Left colon (tissue), 2 donors: ENCODE results near the gene CBR4. TPM values are rescaled to one million over a fixed set of nuclear protein-coding genes. Genes with fewer than 3 reads are reported as not detected.
"Not testable (repeated sequence)": the region's sequence is repeated elsewhere in the genome, so short reads cannot be mapped to it uniquely, and the experiment has no call there.

Experiments used
- ATAC-seq: fragments of 200-7000 bp; cut with Tn5 transposase; one replicate; pipeline ENCODE4 v1.9.1; 2020; ENCODE audit warnings: mild to moderate bottlenecking, moderate library complexity
- DNase-seq, 2 donors: peaks; one replicate each; pipeline ENCODE4 v3.0.0-alpha.2; 2020
- intact Hi-C, 2 donors: fragments of 100-400 bp; cut with DNase I in 1 of 2; cut with micrococcal nuclease in 1 of 2; formaldehyde crosslinking; loops; one replicate each; pipeline versions ENCODE4 v1.11.2 to v1.14.0; 2022; cut with DNase I, micrococcal nuclease
- total RNA-seq, 2 donors: library from RNA; stranded (reverse); fragmentation: NEBNext Ultra II Directional; extraction: Animal tissue kit (Norgen Biotek cat#: 25700); gene quantifications; one replicate each; pipeline ENCODE4 v1.2.1, GENCODE V29; 2021
- donor health status: DM: no; HTN: no; CAD: no.
- donor health status: DM: yes; HTN: yes; CAD: no.

The CBR4 gene
- total RNA-seq, 2 donors from 2014 or later: 28.0 to 29.6 TPM

- intact Hi-C loops: no loop called here
- no peak for ATAC-seq
Measured at GRCh38 chr4:169037506-169037905, 27.5 kb upstream of the CBR4 start.

GRCh38 chr4:169035871-169036620 is 26.0 kb upstream of the CBR4 start:
- ATAC-seq (peak; percentile 76), DNase-seq (peak in 1 of 2 donors; percentile 56)
- intact Hi-C loops: not testable (repeated sequence)

More at GRCh38 chr4:169037506-169037905, 27.5 kb upstream of the CBR4 start:
- DNase-seq: no peak

DNA sequence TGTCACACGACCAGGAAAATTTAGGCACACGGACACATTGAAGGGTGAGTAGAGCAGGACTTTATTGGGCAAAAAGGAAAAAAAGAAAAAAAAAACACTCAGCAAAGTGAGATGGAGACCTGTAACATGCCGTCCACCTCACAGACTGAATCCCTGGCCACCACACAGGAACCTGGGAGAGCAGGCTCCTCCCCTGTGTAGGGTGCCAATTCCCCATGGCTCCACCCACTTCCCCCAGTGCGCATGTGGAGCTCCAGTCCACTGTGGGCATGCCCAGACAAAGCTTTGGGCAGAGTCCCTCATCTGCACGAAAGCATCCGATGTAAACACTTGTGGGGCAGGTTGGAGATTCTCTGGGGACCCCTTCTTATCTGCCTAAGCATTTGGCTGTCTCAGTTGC is 23.6 kb upstream of the CBR4 start:
- ATAC-seq (peak; percentile 26), DNase-seq (no peak)
- intact Hi-C loops: no loop called here

GRCh38 chr4:169032883-169033645 is 23.0 kb upstream of the CBR4 start:
- ATAC-seq (no peak), DNase-seq (no peak)
- intact Hi-C loops: no loop called here

DNA sequence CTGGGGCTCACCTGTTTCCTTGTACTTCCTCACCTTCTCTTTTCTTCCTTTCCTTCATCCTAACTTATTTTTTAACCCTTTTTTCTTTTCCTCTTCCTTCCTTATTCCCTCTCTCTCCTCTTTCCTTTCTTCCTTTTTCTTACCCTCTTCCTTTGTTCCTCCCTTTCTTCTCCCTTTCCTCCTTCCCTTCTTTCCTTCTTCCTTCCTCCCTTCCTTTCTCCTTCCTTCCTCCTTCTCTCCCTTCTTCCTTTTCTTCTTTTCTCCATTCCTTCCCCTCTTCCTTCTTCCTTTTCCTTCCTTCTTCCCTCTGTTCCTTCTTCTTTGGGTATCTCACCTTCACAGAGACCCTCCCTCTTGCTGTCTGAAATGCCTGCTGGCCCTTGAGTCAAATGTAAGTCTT is 22.1 kb upstream of the CBR4 start:
- DNase-seq: no peak
- ATAC-seq: no peak
- intact Hi-C loops: no loop called here

DNA sequence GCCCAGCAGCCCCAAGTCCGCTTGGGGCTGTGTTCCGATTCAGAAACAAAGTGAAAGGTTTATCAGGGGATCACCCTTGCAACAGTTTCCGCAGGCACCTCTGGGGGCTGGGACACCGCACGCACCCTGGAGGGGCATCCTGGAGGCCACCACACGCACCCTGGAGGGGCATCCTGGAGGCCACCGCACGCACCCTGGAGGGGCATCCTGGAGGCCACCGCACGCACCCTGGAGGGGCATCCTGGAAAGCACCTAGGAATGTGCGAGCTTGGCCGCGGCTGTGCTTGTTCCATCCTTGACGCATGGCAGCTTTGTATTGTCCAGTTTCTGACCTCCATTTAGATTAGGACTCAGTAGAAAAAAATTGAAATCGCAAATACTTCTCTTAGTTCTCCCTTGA is 21.3 kb upstream of the CBR4 start:
- ATAC-seq: no peak
- intact Hi-C loops: no loop called here
- DNase-seq: no peak

DNA sequence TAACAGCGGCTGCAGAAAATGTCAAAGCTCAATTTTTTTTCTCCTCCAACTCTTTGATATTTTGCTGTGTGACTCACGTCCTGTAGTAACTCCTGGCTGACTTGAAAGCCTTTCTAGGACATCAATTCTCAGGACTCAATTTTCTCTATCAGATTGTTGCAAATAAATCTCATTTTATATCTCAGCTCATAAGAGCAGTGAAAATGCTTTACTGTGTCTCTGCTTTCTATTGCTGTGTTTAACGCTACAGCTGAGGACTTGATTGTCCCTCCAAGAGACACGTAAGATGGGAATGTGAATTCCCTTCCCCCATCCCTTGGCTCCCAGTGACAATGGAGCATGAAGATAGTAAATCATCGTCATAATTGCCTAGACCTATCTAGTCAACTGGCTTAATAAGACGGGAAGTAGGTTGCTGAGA is 20.5 kb upstream of the CBR4 start:
- intact Hi-C loops: no loop called here
- DNase-seq: no peak
- ATAC-seq: no peak

- intact Hi-C loops: loop anchor here in 1 of 2 donors (10.0 kb wide), 2 partner anchors 235 to 455 kb away; no protein-coding TSS in a partner anchor
- no peak for DNase-seq
- ATAC-seq: no peak
Measured at GRCh38 chr4:169029947-169030346, 19.9 kb upstream of the CBR4 start.

DNA sequence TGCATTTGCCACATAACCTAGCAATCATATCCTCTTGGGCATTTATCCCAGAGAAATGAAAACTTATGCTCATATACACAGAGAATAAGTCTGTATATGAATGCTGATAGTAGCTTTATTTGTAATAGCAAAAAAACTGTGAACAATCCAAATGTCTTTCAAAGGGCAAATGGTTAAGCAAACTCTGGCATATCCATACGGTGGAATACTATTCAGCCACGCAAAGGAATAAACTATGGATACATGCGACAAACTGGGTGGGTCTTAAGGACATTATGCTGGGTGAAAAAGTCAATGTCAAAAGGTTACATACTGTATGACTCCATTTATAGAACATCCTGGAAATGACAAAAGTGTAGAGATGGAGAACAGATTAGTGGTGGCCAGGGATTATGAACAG is 17.6 kb upstream of the CBR4 start:
- intact Hi-C loops: loop anchor here in 1 of 2 donors (10.0 kb wide), 2 partner anchors 237 to 457 kb away; no protein-coding TSS in a partner anchor
- DNase-seq: no peak
- no peak for ATAC-seq

- DNase-seq (no peak), ATAC-seq (no peak)
- intact Hi-C loops: loop anchor here in 1 of 2 donors (10.0 kb wide), 2 partner anchors 240 to 460 kb away; no protein-coding TSS in a partner anchor
Measured at GRCh38 chr4:169025184-169025583, 15.1 kb upstream of the CBR4 start.

- intact Hi-C loops: loop anchor here in 1 of 2 donors (10.0 kb wide), 2 partner anchors 240 to 460 kb away; no protein-coding TSS in a partner anchor
- ATAC-seq (peak; percentile 87), DNase-seq (no peak)
Measured at GRCh38 chr4:169024762-169025161, 14.7 kb upstream of the CBR4 start.

GRCh38 chr4:169018406-169018805 is 8.4 kb upstream of the CBR4 start:
- DNase-seq (no peak), ATAC-seq (no peak)
- intact Hi-C loops: no loop called here

- DNase-seq: no peak
- intact Hi-C loops: no loop called here
- no peak for ATAC-seq
Measured at GRCh38 chr4:169017971-169018370, 7.9 kb upstream of the CBR4 start.

DNA sequence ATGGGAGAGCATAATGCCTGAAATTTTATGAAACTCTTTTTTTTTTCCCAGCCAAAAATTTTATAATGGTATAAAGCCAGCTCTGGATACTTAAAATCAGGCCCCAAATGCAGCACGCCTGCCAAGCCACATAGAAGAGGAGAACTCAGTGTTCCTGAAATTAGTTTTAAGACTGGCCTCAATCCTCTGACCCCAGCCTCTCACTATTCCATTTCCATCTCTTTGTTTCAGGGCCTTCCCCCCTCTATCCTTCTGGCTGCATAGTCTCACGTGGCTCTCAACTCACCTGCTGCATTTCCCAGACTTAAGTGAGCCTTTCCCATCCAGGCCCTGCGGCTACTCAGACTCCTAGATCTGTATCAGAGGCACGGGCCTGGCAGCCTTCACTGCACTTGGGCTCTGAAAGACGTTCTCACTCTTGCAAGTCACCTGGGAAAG is 5.2 kb upstream of the CBR4 start:
- ATAC-seq (no peak), DNase-seq (no peak)
- intact Hi-C loops: no loop called here

DNA sequence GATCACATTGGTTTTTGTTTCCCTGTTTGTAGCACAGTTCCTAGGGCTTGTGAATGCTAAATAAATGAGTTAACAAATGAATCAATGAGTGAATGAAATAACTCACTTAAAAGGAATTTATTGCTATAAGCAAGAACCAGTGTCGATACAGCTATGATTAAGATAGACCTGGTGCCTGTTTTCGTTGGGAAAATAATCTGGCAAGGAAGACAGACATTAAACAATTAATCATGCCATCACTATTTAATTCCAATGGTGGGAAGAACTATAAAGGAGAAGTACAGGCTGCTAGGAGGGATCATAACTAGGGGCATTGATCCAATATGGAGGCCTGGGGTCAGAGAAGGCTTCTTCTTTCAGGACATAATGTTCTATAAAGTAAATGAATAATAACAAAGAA is 4.5 kb upstream of the CBR4 start:
- DNase-seq (no peak), ATAC-seq (no peak)
- intact Hi-C loops: no loop called here

DNA sequence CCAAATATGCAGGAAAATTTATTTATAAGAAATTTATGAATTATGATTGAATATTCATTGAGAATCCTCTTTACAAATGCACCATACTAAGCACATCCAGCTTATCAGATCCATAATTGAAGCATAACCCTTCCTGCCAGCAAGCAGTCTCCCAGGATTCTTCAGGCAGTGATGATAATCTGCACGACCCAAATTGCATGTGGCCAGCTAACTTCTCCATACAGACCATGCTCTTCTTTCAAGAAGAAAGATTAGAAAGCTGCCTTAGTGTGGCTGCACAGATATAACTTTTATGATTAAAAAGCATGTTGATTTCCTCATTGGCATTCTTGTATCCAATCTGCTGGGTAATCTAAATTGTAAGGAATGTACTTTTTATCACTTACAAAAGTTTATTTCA is 3.3 kb upstream of the CBR4 start:
- ATAC-seq: no peak
- intact Hi-C loops: no loop called here
- DNase-seq: no peak

DNA sequence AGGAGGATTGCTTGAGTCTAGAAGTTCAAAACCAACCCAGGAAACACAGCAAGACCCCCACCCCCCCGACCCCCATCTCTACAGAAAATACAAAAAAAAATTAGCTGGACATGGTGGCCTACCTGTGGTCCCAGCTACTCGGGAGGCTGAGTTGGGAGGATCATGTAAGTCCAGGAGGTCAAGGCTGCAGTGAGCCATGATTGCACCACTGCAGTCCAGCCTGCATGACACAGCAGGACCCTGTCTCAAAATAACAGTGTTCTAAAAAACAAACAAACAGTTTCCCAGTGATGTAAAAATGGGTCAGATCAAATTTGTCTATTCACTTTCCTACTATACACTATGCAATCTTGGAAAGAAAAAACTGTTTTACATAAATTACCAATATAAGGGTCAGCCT is 2.0 kb upstream of the CBR4 start:
- no peak for DNase-seq
- intact Hi-C loops: no loop called here
- no peak for ATAC-seq

- intact Hi-C loops: no loop called here
- DNase-seq (peak; percentile 75 to 78), ATAC-seq (peak; percentile 59)
Measured at GRCh38 chr4:169009286-169010124, 550 bp downstream of the CBR4 start.

DNA sequence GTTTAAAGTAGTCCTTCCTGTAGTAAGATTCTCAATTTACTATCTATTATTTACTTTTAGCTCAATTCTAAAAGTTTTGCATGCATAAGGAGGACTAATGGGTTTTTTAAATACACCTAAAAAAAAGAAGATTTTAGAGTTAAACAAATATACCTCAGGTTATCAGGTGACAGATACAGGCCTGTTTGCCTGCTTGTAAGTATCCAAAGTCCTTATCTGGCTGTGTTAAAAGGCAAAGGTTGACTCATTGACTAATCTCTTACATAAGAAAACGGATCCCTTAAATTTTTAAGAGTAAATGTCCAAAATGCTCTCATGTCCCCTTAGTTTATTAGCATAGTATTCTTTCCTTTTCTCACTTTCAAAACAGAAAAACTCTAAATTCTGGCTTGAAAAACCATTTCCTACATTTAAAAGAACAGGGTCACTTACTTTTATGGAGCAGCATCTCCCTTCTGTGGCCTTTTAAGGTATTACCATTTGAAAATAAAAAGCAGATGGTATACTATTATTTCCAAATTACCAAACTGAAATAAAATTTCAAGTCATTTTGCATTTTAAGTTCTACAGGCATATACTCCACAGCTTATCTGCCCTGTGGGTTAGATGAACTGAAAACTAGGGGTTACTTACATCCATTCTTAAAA is 4.5 kb downstream of the CBR4 start:
- DNase-seq (no peak), ATAC-seq (no peak)
- intact Hi-C loops: no loop called here
